B cell (primary cell): Measurements from ENCODE around the gene H6PD.

Experiments used
- EZH2 ChIP-seq: IDR thresholded peaks from 2 replicates; pipeline ENCODE4 v1.6.1; 2012; ENCODE audit warnings: borderline replicate concordance, low read depth, mild to moderate bottlenecking, moderate library complexity, low read length; ENCODE audit not compliant: insufficient read depth, poor library complexity, severe bottlenecking
- TF ChIP-seq, protein P1 (sequence below): fragments of 200-600 bp; IDR thresholded peaks from one replicate; pipeline ENCODE4 v1.8.0; 2022; ENCODE audit warnings: antibody characterized with exemption, mild to moderate bottlenecking

DNA sequence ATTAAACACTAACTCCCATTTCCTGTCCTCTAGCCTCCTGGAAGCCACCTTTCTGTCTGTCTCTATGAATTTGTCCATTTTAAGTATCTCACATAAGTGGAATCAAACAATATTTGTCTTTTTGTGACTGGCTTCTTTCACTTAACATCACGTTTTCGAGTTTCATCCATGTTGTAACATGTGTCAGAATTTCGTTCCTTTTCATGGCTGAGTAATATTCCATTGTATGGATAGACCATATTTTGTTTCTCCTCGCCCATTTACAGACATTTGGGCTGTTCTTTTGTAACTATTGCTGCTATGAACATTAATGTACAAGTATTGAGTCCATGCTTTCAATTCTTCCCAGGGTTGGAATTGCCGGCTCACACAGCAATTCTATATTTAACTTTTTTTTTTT, 15.7 kb upstream of the H6PD start:
- TF ChIP-seq, protein P1, sequence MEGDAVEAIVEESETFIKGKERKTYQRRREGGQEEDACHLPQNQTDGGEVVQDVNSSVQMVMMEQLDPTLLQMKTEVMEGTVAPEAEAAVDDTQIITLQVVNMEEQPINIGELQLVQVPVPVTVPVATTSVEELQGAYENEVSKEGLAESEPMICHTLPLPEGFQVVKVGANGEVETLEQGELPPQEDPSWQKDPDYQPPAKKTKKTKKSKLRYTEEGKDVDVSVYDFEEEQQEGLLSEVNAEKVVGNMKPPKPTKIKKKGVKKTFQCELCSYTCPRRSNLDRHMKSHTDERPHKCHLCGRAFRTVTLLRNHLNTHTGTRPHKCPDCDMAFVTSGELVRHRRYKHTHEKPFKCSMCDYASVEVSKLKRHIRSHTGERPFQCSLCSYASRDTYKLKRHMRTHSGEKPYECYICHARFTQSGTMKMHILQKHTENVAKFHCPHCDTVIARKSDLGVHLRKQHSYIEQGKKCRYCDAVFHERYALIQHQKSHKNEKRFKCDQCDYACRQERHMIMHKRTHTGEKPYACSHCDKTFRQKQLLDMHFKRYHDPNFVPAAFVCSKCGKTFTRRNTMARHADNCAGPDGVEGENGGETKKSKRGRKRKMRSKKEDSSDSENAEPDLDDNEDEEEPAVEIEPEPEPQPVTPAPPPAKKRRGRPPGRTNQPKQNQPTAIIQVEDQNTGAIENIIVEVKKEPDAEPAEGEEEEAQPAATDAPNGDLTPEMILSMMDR: no peak
- TF ChIP-seq EZH2: no peak
